IPS-20b (cell line): ENCODE measurements around the gene RAB32.
"Not testable (repeated sequence)": the region's sequence is repeated elsewhere in the genome, so short reads cannot be mapped to it uniquely, and the experiment has no call there.

Source experiments
- H3K27ac ChIP-seq: one replicate; pipeline ENCODE4 v1.5.1; 2013; ENCODE audit warnings: low read length
- H3K27me3 ChIP-seq: 2 replicates; pipeline ENCODE4 v1.6.1; 2013; ENCODE audit warnings: mild to moderate bottlenecking, low read length, inconsistent platforms; ENCODE audit not compliant: insufficient read depth
- H3K36me3 ChIP-seq: 2 replicates; pipeline ENCODE4 v1.6.1; 2013; ENCODE audit warnings: low read depth, mild to moderate bottlenecking, inconsistent platforms, low read length, moderate library complexity; ENCODE audit not compliant: insufficient read depth
- H3K4me1 ChIP-seq: 2 replicates; pipeline ENCODE4 v1.6.1; 2013; ENCODE audit warnings: mild to moderate bottlenecking, control low read depth, inconsistent platforms, low read length, moderate library complexity; ENCODE audit not compliant: insufficient read depth
- H3K4me3 ChIP-seq: 2 replicates; pipeline ENCODE4 v1.5.1; 2013; ENCODE audit warnings: mild to moderate bottlenecking, low read length, inconsistent platforms
- H3K9ac ChIP-seq: 2 replicates; pipeline ENCODE4 v1.6.1; 2013; ENCODE audit warnings: low read depth, mild to moderate bottlenecking, inconsistent platforms, low read length, moderate library complexity
- H3K9me3 ChIP-seq: 2 replicates; pipeline ENCODE4 v1.6.1; 2013; ENCODE audit warnings: mild to moderate bottlenecking, low read depth, low read length, inconsistent platforms; ENCODE audit not compliant: insufficient read depth

Gene RAB32

GRCh38 chr6:146547889-146548288 is 4.3 kb downstream of the RAB32 start:
- no peak overlapping the region for H3K27ac ChIP-seq

GRCh38 chr6:146548898-146549374 is 5.3 kb downstream of the RAB32 start:
- peaks cover 6% of the 10 kb centered on the region; the same call in 1 of the 2 replicates for H3K27me3 ChIP-seq
- H3K9ac ChIP-seq, result no peak overlapping the region
- H3K4me1 ChIP-seq, result 0 out of 2 replicates have a peak, but pooled peaks cover 7% of the 10 kb centered on the region
- H3K4me3 ChIP-seq, result no peak overlapping the region
- H3K9me3 ChIP-seq, result no peaks in the 10 kb centered on the region
- H3K36me3 ChIP-seq, result peaks cover 15% of the 10 kb centered on the region; the same call in 1 of the 2 replicates
- H3K27ac ChIP-seq, result no peak overlapping the region

More at GRCh38 chr6:146547889-146548288, 4.3 kb downstream of the RAB32 start:
- H3K9ac ChIP-seq, result no peak overlapping the region
- H3K36me3 ChIP-seq, result peaks cover 15% of the 10 kb centered on the region; the same call in 1 of the 2 replicates
- peaks cover 6% of the 10 kb centered on the region; the same call in 1 of the 2 replicates for H3K27me3 ChIP-seq
- H3K9me3 ChIP-seq, result no peaks in the 10 kb centered on the region
- H3K4me1 ChIP-seq, result 0 out of 2 replicates have a peak, but pooled peaks cover 7% of the 10 kb centered on the region
- H3K4me3 ChIP-seq, result no peak overlapping the region

- no peak overlapping the region for H3K9ac ChIP-seq
- no peaks in the 10 kb centered on the region for H3K27me3 ChIP-seq
- H3K36me3 ChIP-seq, result peaks cover 29% of the 10 kb centered on the region
- no peaks in the 10 kb centered on the region for H3K9me3 ChIP-seq
- no peak overlapping the region for H3K4me3 ChIP-seq
- H3K4me1 ChIP-seq, result 0 out of 2 replicates have a peak, but pooled peaks cover 7% of the 10 kb centered on the region
- H3K27ac ChIP-seq, result no peak overlapping the region
Measured at GRCh38 chr6:146550911-146551310, 7.3 kb downstream of the RAB32 start.

GRCh38 chr6:146551545-146551944 is 7.9 kb downstream of the RAB32 start:
- Histone ChIP-seq H3K27ac (no peak overlapping the region), H3K4me1 (0 out of 2 replicates have a peak, but pooled peaks cover 4% of the 10 kb centered on the region), H3K9ac (no peak overlapping the region), H3K27me3 (no peaks in the 10 kb centered on the region), H3K4me3 (no peak overlapping the region), H3K36me3 (peaks cover 29% of the 10 kb centered on the region), H3K9me3 (no peaks in the 10 kb centered on the region)

GRCh38 chr6:146553377-146554135 is 9.9 kb downstream of the RAB32 start:
- no peaks in the 10 kb centered on the region for H3K4me1 ChIP-seq
- no peak overlapping the region for H3K4me3 ChIP-seq
- H3K27me3 ChIP-seq, result no peaks in the 10 kb centered on the region
- H3K9me3 ChIP-seq, result no peaks in the 10 kb centered on the region
- H3K27ac ChIP-seq, result no peak overlapping the region
- H3K9ac ChIP-seq, result no peak overlapping the region
- H3K36me3 ChIP-seq, result peaks cover 29% of the 10 kb centered on the region

GRCh38 chr6:146560607-146561006 is 17.0 kb downstream of the RAB32 start:
- Histone ChIP-seq H3K27ac (no peak overlapping the region), H3K4me3 (no peak overlapping the region), H3K4me1 (no peaks in the 10 kb centered on the region; the same call in 1 of the 2 replicates), H3K36me3 (peaks cover under 1% of the 10 kb centered on the region; the same call in 1 of the 2 replicates), H3K27me3 (no peaks in the 10 kb centered on the region), H3K9ac (no peak overlapping the region), H3K9me3 (no peaks in the 10 kb centered on the region)

GRCh38 chr6:146566661-146567060 is 23.0 kb downstream of the RAB32 start:
- H3K4me1 ChIP-seq, H3K27me3 ChIP-seq, H3K36me3 ChIP-seq, H3K9me3 ChIP-seq, H3K27ac ChIP-seq, H3K9ac ChIP-seq, H3K4me3 ChIP-seq: not testable (repeated sequence)

- not testable (repeated sequence) for H3K27me3 ChIP-seq
Measured at GRCh38 chr6:146568619-146569018, 25.0 kb downstream of the RAB32 start.

GRCh38 chr6:146574211-146574610 is 30.6 kb downstream of the RAB32 start:
- no peaks in the 10 kb centered on the region for H3K9me3 ChIP-seq
- H3K4me3 ChIP-seq, result no peak overlapping the region
- no peaks in the 10 kb centered on the region for H3K27me3 ChIP-seq
- no peak overlapping the region for H3K9ac ChIP-seq
- H3K36me3 ChIP-seq, result no peaks in the 10 kb centered on the region
- no peak overlapping the region for H3K27ac ChIP-seq
- no peaks in the 10 kb centered on the region for H3K4me1 ChIP-seq

More at GRCh38 chr6:146568619-146569018, 25.0 kb downstream of the RAB32 start:
- not testable (repeated sequence) for H3K4me3 ChIP-seq, H3K27ac ChIP-seq, H3K9me3 ChIP-seq, H3K9ac ChIP-seq, H3K4me1 ChIP-seq, H3K36me3 ChIP-seq

GRCh38 chr6:146578054-146578453 is 34.4 kb downstream of the RAB32 start:
- no peak overlapping the region for H3K4me3 ChIP-seq
- H3K4me1 ChIP-seq, result no peaks in the 10 kb centered on the region
- H3K9me3 ChIP-seq, result no peaks in the 10 kb centered on the region
- no peak overlapping the region for H3K9ac ChIP-seq
- no peaks in the 10 kb centered on the region for H3K27me3 ChIP-seq
- no peaks in the 10 kb centered on the region for H3K36me3 ChIP-seq
- H3K27ac ChIP-seq, result no peak overlapping the region

- H3K4me3 ChIP-seq, result no peak overlapping the region
- no peaks in the 10 kb centered on the region for H3K36me3 ChIP-seq
- no peak overlapping the region for H3K27ac ChIP-seq
- no peak overlapping the region for H3K9ac ChIP-seq
- no peaks in the 10 kb centered on the region for H3K9me3 ChIP-seq
- no peaks in the 10 kb centered on the region for H3K4me1 ChIP-seq
- H3K27me3 ChIP-seq, result no peaks in the 10 kb centered on the region
Measured at GRCh38 chr6:146581968-146582367, 38.3 kb downstream of the RAB32 start.

GRCh38 chr6:146582857-146583256 is 39.2 kb downstream of the RAB32 start:
- H3K9me3 ChIP-seq, result no peaks in the 10 kb centered on the region
- no peak overlapping the region for H3K27ac ChIP-seq
- no peak overlapping the region for H3K4me3 ChIP-seq
- no peaks in the 10 kb centered on the region for H3K4me1 ChIP-seq
- no peak overlapping the region for H3K9ac ChIP-seq
- no peaks in the 10 kb centered on the region for H3K36me3 ChIP-seq
- H3K27me3 ChIP-seq, result no peaks in the 10 kb centered on the region
